GM18907 (cell line): ENCODE data around the gene NINJ1.

ENCODE experiments used
- ATAC-seq: cut with Tn5 transposase; IDR thresholded peaks from one replicate; pipeline ENCODE4 v1.9.1; 2021; ENCODE audit warnings: mild to moderate bottlenecking, moderate library complexity; ENCODE audit not compliant: unreplicated experiment

The NINJ1 gene

GRCh38 chr9:93134015-93134739 lies at the start of gene NINJ1:
TSS of gene NINJ1 (minus strand) at chr9:93134251. CDS start at chr9:93134217, 34 bp downstream.
- ATAC-seq, result peak; percentile 75

- no peak for ATAC-seq
Observed at GRCh38 chr9:93183131-93183662, 49.1 kb upstream of the NINJ1 start.

GRCh38 chr9:93182572-93182971 lies 48.5 kb upstream of the NINJ1 start:
- ATAC-seq, result no peak

GRCh38 chr9:93181672-93182435 lies 47.8 kb upstream of the NINJ1 start:
- no peak for ATAC-seq

GRCh38 chr9:93180938-93181337 lies 46.9 kb upstream of the NINJ1 start:
- no peak for ATAC-seq

- no peak for ATAC-seq
Observed at GRCh38 chr9:93178851-93179786, 45.1 kb upstream of the NINJ1 start.

GRCh38 chr9:93177676-93178075 lies 43.6 kb upstream of the NINJ1 start:
- no peak for ATAC-seq

GRCh38 chr9:93174976-93175375 lies 40.9 kb upstream of the NINJ1 start:
- ATAC-seq, result no peak

GRCh38 chr9:93173365-93174051 lies 39.5 kb upstream of the NINJ1 start:
- no peak for ATAC-seq

- ATAC-seq, result no peak
Observed at GRCh38 chr9:93172666-93173364, 38.8 kb upstream of the NINJ1 start.

GRCh38 chr9:93171261-93171990 lies 37.4 kb upstream of the NINJ1 start:
- ATAC-seq, result no peak

- no peak for ATAC-seq
Observed at GRCh38 chr9:93170571-93170970, 36.5 kb upstream of the NINJ1 start.

GRCh38 chr9:93169444-93169843 lies 35.4 kb upstream of the NINJ1 start:
- no peak for ATAC-seq

- ATAC-seq, result no peak
Observed at GRCh38 chr9:93168581-93168980, 34.5 kb upstream of the NINJ1 start.

GRCh38 chr9:93167838-93168237 lies 33.8 kb upstream of the NINJ1 start:
- ATAC-seq, result no peak

GRCh38 chr9:93167185-93167584 lies 33.1 kb upstream of the NINJ1 start:
- ATAC-seq, result no peak

GRCh38 chr9:93166699-93167098 lies 32.6 kb upstream of the NINJ1 start:
- ATAC-seq, result no peak

- no peak for ATAC-seq
Observed at GRCh38 chr9:93164085-93164484, 30.0 kb upstream of the NINJ1 start.
